Measurements from ENCODE around the gene RDM1. TPM values are rescaled to one million over a fixed set of nuclear protein-coding genes. Genes with fewer than 3 reads are reported as not detected.

Gene RDM1
- total RNA-seq, 1 donor from 2014 or later, result 5.3 TPM

DNA sequence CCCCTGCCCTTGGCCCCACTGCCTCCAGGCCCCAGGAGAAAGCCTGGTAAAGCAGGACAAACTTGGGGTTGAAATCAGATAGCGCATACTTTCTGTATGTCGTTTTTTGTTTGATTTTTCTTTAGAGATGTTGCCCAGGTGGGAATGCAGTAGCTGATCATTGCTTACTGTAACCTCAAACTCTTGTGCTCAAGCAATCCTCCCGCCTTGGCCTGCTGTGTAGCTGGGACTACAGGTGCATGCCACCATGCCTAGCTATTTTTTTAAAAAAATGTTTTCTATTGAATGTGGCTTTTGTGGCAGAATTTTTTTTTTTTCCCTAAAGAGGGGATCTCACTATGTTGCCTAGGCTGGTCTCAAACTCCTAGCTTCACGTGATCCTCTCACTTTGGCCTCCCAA lies 39.3 kb downstream of the RDM1 start:
- no peak overlapping the region for H3K4me3 Mint-ChIP-seq (ENCODE audit: low read depth)
- H3K4me1 Mint-ChIP-seq (ENCODE audit: low read depth), result peaks cover 54% of the 10 kb centered on the region
- H3K36me3 Mint-ChIP-seq (ENCODE audit: low read depth), result no peaks in the 10 kb centered on the region
- DNase-seq (ENCODE audit: low spot score), result no peak
- H3K9me3 Mint-ChIP-seq, result no peaks in the 10 kb centered on the region
- no peaks in the 10 kb centered on the region for H3K27me3 Mint-ChIP-seq (ENCODE audit: low read depth)
- intact Hi-C loops (cut with micrococcal nuclease), result loop anchor here (5.0 kb wide), 1 partner anchor 44 kb away; no protein-coding TSS in a partner anchor
- H3K27ac Mint-ChIP-seq, result no peak overlapping the region

DNA sequence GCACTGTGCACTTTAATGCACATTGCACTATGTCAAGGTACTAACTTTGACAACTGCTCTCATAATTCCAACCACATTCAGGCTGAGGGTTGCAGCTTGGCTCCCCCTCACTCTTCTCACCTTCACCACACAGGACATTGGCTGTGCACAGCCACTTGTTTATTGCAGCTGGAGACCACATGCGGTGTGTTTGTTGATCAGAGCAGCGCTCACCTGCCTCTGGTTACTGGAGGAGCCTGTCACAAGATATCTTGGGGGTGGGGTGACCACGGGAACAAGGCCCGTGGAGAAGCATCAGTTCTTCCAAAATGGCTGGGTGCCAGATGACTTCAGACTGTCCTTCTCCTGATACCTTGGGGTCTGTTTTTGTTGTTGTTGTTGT lies 39.8 kb downstream of the RDM1 start:
- H3K27me3 Mint-ChIP-seq (ENCODE audit: low read depth), result no peaks in the 10 kb centered on the region
- no peaks in the 10 kb centered on the region for H3K36me3 Mint-ChIP-seq (ENCODE audit: low read depth)
- peak; percentile 33 for DNase-seq (ENCODE audit: low spot score)
- H3K27ac Mint-ChIP-seq, result peak overlapping the region; percentile 58
- no peaks in the 10 kb centered on the region for H3K9me3 Mint-ChIP-seq
- H3K4me3 Mint-ChIP-seq (ENCODE audit: low read depth), result no peak overlapping the region
- intact Hi-C loops (cut with micrococcal nuclease), result loop anchor here (5.0 kb wide), 1 partner anchor 43 kb away; no protein-coding TSS in a partner anchor
- H3K4me1 Mint-ChIP-seq (ENCODE audit: low read depth), result peaks cover 49% of the 10 kb centered on the region

DNA sequence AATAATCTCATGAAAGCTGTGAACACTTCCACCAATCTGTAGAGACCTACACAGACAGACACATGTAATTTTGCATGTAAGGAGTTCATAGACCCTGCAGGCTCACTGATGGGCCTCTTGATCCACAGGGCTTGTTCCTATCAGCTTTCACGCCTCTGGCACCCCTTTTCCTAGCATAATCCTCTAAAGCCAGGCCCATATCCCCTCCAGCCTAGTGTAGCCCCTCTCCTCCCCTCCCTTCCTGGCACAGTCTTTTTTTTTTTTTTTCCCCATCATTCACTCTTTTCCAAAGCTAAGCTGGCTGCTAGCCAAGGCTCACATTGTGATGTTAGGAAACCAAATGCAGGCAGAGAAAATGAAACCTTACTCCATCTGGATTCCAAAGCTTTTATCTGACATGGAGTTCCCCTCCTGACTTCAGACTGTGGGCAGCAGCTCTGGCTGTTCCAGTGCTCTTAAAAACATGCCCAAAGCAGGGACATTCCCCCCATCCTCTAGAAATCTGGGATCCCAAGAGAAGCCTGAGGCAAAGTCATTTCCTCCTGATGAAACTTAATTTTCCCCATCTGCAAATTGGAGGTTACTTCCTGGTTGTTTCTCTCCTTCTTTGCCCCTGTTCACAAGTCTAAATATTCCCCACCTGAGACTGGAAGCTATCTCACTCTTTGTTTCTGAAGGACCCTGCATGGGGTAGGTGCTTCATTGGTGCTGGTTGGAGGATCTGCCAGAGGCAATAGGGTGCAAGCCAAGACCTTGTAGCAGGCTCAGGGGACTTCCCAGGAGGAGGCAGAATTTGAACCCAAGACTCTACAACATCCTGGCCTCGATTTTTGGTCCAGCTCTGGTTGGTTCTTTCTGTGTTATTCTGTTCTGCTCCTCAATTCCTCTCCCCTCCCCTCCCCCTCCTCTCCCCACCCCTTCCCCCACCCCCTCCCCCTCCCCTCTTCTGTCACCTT lies 40.5 kb downstream of the RDM1 start:
- Mint-ChIP-seq H3K4me1 (ENCODE audit: low read depth) (peaks cover 42% of the 10 kb centered on the region), H3K4me3 (ENCODE audit: low read depth) (no peak overlapping the region)

DNA sequence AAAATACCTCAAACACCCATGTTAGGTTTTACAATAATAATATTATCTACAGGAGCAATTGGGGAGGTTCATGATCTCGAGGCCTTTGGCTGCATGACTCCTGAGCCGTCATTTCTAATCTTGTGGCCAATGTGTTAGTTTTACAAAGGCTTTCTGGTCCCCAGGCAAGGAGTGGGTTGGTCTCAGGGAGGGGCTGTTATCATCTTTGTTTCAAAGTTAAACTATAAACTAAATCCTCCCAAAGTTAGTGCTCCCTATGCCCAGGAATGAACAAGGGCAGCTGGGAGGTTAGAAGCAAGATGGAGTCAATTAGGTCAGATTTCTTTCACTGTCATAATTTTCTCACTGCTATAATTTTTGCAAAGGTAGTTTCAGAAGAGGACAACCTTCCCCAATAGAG lies 41.3 kb downstream of the RDM1 start:
- H3K4me1 Mint-ChIP-seq (ENCODE audit: low read depth), result peaks cover 41% of the 10 kb centered on the region
- H3K27me3 Mint-ChIP-seq (ENCODE audit: low read depth), result no peaks in the 10 kb centered on the region
- H3K4me3 Mint-ChIP-seq (ENCODE audit: low read depth), result no peak overlapping the region
- intact Hi-C loops (cut with micrococcal nuclease), result no loop called here
- H3K9me3 Mint-ChIP-seq, result no peaks in the 10 kb centered on the region
- H3K27ac Mint-ChIP-seq, result peak overlapping the region; percentile 40
- no peaks in the 10 kb centered on the region for H3K36me3 Mint-ChIP-seq (ENCODE audit: low read depth)
- DNase-seq (ENCODE audit: low spot score), result no peak

More for the DNA sequence above, 40.5 kb downstream of the RDM1 start:
- Mint-ChIP-seq H3K27me3 (ENCODE audit: low read depth) (no peaks in the 10 kb centered on the region), H3K9me3 (no peaks in the 10 kb centered on the region), H3K27ac (peak overlapping the region; percentile 51), H3K36me3 (ENCODE audit: low read depth) (no peaks in the 10 kb centered on the region)
- intact Hi-C loops (cut with micrococcal nuclease), result loop anchor here (5.0 kb wide), 1 partner anchor 43 kb away; no protein-coding TSS in a partner anchor
- DNase-seq (ENCODE audit: low spot score), result no peak

DNA sequence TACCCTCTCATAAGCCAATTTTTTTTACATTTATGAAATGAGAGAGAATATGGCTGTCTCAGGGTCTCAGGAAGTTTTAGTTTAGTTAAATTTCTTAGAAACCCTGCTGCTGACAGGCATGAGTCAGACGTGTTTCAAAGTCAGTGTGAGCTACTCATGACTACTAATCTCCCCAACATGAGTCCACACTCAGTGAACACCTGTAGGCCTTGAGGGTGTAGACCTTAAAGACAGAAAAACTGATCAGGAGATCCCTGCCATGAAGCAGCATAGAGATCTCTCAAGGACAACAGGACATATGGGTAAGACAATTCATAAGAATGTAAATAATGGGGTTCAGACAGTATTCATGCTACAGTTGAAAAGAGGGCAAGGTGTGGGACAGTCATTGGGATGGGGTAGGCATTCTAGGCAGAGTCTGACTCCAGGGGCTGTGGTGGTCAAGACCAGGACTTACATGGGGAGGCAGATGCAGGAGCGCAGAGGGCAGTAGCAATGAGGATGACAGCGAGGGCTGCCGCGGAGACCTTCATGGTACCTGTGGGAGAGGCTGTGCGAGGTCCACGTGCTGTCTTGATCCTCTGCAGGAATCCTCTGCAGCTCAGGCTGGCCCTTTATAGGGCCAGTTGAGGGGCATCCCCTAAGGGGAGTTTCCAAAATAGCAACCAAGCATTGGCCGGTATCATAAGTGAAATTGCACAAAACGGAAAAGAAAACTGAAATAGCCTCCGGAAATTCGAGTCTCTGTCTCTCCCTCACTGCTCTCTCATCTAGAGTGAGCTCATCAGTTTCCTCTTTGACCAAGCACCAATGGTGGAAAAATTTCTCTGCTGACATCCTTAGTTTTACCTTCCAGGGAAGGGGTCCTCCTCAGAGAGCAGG lies 50.6 kb downstream of the RDM1 start, which contains the start of gene CCL5:
Gene CCL5 (minus strand): TSS at position 588 of the 882 bp plus-strand sequence.
- Mint-ChIP-seq H3K4me3 (ENCODE audit: low read depth) (peak within 1 kb of the TSS; percentile 76), H3K27me3 (ENCODE audit: low read depth) (no peaks in the 10 kb centered on the region), H3K9me3 (no peaks in the 10 kb centered on the region), H3K4me1 (ENCODE audit: low read depth) (peaks cover 49% of the 10 kb centered on the region), H3K36me3 (ENCODE audit: low read depth) (peaks cover 16% of the 10 kb centered on the region), H3K27ac (peak within 1 kb of the TSS; percentile 97)
- peak; percentile 59 for DNase-seq (ENCODE audit: low spot score)
- intact Hi-C loops (cut with micrococcal nuclease), result loop anchor here (1.0 to 5.0 kb wide), 3 partner anchors 12 to 52 kb away; partner anchors contain the start of gene RDM1

DNA sequence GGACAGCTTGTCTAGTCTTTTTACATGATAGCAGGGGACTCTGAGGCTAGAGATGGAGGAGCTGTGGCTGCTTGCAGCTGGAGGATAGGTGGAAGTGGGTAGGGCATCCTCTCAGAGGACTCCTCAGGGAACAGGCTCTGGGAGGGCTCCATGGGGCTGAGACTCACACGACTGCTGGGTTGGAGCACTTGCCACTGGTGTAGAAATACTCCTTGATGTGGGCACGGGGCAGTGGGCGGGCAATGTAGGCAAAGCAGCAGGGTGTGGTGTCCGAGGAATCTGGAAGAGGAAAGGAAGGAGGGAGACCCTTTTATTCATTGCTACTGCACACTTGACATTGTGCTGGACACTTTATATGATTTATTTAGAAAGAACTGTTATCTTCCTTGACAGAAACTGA lies 52.2 kb downstream of the RDM1 start:
- DNase-seq (ENCODE audit: low spot score), result no peak
- peak overlapping the region; percentile 69 for H3K27ac Mint-ChIP-seq
- intact Hi-C loops (cut with micrococcal nuclease), result no loop called here
- peak overlapping the region; percentile 69 for H3K4me3 Mint-ChIP-seq (ENCODE audit: low read depth)
- H3K9me3 Mint-ChIP-seq, result no peaks in the 10 kb centered on the region
- H3K27me3 Mint-ChIP-seq (ENCODE audit: low read depth), result no peaks in the 10 kb centered on the region
- peaks cover 19% of the 10 kb centered on the region for H3K36me3 Mint-ChIP-seq (ENCODE audit: low read depth)
- peaks cover 50% of the 10 kb centered on the region for H3K4me1 Mint-ChIP-seq (ENCODE audit: low read depth)

DNA sequence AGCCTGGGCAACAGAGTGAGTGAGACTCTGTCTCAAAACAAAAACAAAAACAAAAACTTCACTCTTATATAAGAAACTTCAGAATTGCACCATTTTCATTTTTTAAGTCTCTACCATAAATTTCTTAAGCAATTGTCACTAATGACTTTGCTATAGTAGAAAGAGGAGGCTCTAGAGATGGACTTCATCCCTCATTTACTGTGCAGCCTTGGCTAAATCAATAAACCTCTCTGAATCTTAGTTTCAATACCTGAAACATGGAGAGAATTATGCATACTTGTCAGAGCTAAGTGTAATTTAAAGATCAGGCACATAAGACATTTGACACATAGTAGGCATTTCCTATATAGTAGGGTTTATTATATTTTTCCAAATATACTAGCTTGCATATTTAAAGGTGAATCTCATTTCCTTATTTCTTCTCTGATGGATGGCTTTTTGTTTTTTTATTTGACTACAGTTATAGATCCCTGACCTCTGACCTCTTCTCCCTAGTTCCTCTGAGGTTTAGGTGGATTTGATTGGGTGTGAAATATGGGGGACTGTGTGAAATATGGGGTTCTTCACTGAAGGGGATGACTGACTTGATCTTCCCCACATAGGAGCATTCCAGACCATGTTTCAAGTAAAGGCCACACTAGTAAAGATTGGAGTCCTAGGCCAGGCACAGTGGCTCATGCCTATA lies 53.1 kb downstream of the RDM1 start:
- DNase-seq (ENCODE audit: low spot score), result no peak
- peaks cover 50% of the 10 kb centered on the region for H3K4me1 Mint-ChIP-seq (ENCODE audit: low read depth)
- no peaks in the 10 kb centered on the region for H3K9me3 Mint-ChIP-seq
- peak overlapping the region; percentile 21 for H3K4me3 Mint-ChIP-seq (ENCODE audit: low read depth)
- intact Hi-C loops (cut with micrococcal nuclease), result no loop called here
- H3K27me3 Mint-ChIP-seq (ENCODE audit: low read depth), result no peaks in the 10 kb centered on the region
- H3K27ac Mint-ChIP-seq, result peak overlapping the region; percentile 36
- H3K36me3 Mint-ChIP-seq (ENCODE audit: low read depth), result peaks cover 22% of the 10 kb centered on the region

DNA sequence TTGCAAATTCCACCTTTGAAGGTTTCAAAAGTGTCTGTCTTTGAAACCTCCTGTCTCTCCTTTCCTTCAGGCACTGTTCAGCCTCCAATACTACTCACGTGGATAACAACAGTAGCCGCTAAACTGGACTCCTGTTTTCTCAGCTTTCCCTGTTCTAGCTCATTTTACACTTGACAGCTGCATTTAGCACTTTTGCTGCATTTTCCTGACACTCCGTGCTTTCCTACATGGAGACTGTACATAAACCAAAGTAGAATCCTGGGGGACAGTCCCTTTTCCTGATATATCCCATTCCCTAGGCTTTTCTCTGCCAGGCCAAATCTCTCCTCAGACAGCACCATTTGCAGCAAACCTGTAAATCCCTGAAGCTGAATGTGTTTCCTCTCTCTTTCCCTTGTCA lies 54.0 kb downstream of the RDM1 start:
- intact Hi-C loops (cut with micrococcal nuclease), result no loop called here
- Mint-ChIP-seq H3K27me3 (ENCODE audit: low read depth) (no peaks in the 10 kb centered on the region), H3K36me3 (ENCODE audit: low read depth) (peaks cover 27% of the 10 kb centered on the region), H3K9me3 (no peaks in the 10 kb centered on the region), H3K4me3 (ENCODE audit: low read depth) (no peak overlapping the region), H3K27ac (no peak overlapping the region), H3K4me1 (ENCODE audit: low read depth) (peaks cover 53% of the 10 kb centered on the region)
- no peak for DNase-seq (ENCODE audit: low spot score)

DNA sequence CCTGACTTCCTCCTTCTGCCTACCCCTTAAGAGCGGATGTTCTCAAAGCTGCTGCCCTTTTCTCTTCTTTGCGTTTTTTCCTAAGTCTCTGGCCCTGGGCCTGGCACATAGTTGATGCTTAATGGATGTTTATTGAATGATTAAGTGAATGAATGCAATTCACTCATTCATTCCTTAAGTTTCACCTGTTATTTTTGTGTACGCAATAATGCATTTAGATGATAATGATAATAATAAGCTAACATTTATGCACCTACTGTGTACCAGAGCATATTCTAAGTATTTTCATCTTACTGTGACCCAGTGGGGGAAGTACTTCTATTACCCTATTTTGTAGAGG lies 54.8 kb downstream of the RDM1 start:
- Mint-ChIP-seq H3K4me1 (ENCODE audit: low read depth) (peaks cover 53% of the 10 kb centered on the region), H3K4me3 (ENCODE audit: low read depth) (no peak overlapping the region), H3K9me3 (no peaks in the 10 kb centered on the region), H3K27me3 (ENCODE audit: low read depth) (no peaks in the 10 kb centered on the region), H3K36me3 (ENCODE audit: low read depth) (peaks cover 35% of the 10 kb centered on the region), H3K27ac (peak overlapping the region; percentile 20)
- no peak for DNase-seq (ENCODE audit: low spot score)
- intact Hi-C loops (cut with micrococcal nuclease), result no loop called here

DNA sequence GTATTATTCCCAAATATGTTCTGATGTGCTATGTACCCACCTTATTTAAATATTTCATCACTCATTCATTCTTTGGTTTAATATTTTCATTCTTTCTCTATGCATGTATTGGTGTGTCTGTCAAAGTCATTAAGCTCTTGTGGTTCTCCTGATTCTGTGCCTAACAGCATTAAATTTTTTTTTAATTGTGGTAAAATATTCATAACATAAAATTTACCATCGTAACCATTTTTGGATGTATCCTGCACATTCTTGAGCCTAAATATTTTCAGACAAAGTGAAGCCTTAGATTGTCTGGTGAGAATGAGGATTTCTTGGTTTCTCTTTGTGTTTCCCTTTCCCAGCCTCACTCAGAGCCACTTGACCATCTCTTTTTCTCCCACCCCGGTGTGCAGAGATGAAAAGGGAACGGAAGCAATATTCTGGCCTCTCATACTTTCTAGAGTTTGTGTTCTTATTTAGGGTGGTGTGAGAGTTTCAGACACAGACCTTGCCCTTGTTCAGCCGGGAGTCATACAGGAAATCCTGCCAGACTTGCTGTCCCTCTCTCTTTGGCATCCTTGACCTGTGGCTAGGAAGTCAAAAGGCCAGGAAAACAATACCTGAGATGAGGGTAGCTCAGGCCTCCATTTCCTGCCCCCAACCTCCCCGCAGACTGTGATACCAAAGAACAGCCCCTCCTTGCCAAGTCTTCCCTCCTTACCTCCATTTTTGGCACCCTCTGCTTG lies 55.3 kb downstream of the RDM1 start:
- DNase-seq (ENCODE audit: low spot score), result no peak
- peak overlapping the region; percentile 20 for H3K27ac Mint-ChIP-seq
- H3K36me3 Mint-ChIP-seq (ENCODE audit: low read depth), result peaks cover 35% of the 10 kb centered on the region
- peaks cover 48% of the 10 kb centered on the region for H3K4me1 Mint-ChIP-seq (ENCODE audit: low read depth)
- intact Hi-C loops (cut with micrococcal nuclease), result no loop called here
- H3K9me3 Mint-ChIP-seq, result no peaks in the 10 kb centered on the region
- no peaks in the 10 kb centered on the region for H3K27me3 Mint-ChIP-seq (ENCODE audit: low read depth)
- H3K4me3 Mint-ChIP-seq (ENCODE audit: low read depth), result peak overlapping the region; percentile 6

DNA sequence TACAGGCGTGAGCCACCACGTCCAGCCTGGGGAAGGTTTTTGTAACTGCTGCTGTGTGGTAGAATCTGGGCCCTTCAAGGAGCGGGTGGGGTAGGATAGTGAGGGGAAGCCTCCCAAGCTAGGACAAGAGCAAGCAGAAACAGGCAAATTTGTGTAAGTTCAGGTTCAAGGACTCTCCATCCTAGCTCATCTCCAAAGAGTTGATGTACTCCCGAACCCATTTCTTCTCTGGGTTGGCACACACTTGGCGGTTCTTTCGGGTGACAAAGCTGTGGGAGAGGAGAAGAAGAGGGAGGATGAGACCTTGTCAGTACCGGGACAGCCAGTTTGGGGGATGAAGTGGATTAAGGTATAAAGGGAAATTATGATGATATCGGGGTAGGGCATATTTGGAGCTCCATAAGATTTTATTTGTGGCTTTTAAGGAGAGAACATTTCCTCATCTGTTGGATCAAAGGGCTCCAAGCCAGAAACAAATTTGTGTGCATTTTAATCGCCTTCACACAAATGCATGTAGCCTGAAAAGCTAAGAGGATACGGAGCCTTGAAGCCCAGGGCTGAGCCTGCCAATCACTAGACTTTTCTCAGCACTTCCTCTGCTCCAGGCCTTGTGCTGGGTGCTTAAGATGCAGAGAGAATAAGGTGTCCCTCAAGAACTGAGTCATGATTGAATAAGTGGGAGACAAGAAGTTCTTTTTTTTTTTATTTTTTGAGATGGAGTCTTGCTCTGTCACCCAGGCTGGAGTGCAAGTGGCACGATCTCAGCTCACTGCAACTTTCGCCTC lies 58.2 kb downstream of the RDM1 start:
- intact Hi-C loops (cut with micrococcal nuclease), result no loop called here
- H3K4me1 Mint-ChIP-seq (ENCODE audit: low read depth), result peaks cover 25% of the 10 kb centered on the region

More for the DNA sequence above, 58.2 kb downstream of the RDM1 start:
- H3K4me3 Mint-ChIP-seq (ENCODE audit: low read depth), result no peak overlapping the region
- no peak for DNase-seq (ENCODE audit: low spot score)
- H3K36me3 Mint-ChIP-seq (ENCODE audit: low read depth), result peaks cover 32% of the 10 kb centered on the region
- no peaks in the 10 kb centered on the region for H3K27me3 Mint-ChIP-seq (ENCODE audit: low read depth)
- no peaks in the 10 kb centered on the region for H3K9me3 Mint-ChIP-seq
- H3K27ac Mint-ChIP-seq, result no peak overlapping the region

Measured in activated T-helper 2 cell treated with anti-CD3 and anti-CD28 coated beads, Interferon-gamma antibody, Interleukin-2, Interleukin-4, amounts not matched to agents 10 μg/mL and 5 μg/mL and 100 μg/mL, durations not matched to agents 14 hours and 24 hours and 36 hours (primary cell).